Hematopoietic multipotent progenitor cell (in vitro differentiated cells): ENCODE results near the gene LLGL2. TPM values are rescaled to one million over a fixed set of nuclear protein-coding genes. Genes with fewer than 3 reads are reported as not detected.

Experiments
- DNase-seq, 3 donors: peaks; one replicate each; pipeline ENCODE4 v3.0.0-alpha.2; 2011 to 2015; ENCODE audit warnings: low read depth in 2 of 3, low spot score in 2 of 3
- total RNA-seq: library from RNA; depleted of rRNA; stranded (reverse); fragments of >200 nt; gene quantifications from one replicate; pipeline ENCODE4 v1.2.3, GENCODE V29; 2012

The LLGL2 gene
- total RNA-seq, 1 donor: 42.5 TPM

DNA sequence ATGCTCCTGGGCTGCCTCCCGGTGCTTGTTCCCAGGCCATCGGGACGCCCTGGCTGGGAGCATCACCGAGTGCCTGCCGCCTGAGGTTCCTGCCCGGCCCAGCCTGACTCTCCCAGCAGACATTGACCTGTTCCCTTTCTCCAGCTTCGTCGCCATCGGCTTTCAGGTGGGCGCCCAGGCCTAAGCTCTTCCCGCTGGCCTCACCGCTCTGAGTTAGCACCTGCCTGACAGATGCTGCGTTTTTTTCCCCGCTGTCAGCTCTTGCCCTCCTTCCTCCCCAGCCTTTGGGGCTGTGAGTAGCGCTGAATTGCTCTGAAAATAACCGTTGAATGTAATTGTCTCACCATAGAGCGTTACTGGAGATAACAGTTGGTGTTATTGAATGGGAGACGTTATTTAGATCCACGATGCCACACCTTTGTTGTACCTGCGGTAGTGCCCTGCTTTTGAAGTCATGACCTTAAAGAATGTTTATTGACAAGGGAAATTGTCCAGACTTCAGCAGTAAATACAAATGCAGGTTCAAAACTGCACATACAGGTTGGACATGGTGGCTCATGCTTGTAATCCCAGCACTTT lies 86.4 kb downstream of the LLGL2 start:
- DNase-seq: no peak

DNA sequence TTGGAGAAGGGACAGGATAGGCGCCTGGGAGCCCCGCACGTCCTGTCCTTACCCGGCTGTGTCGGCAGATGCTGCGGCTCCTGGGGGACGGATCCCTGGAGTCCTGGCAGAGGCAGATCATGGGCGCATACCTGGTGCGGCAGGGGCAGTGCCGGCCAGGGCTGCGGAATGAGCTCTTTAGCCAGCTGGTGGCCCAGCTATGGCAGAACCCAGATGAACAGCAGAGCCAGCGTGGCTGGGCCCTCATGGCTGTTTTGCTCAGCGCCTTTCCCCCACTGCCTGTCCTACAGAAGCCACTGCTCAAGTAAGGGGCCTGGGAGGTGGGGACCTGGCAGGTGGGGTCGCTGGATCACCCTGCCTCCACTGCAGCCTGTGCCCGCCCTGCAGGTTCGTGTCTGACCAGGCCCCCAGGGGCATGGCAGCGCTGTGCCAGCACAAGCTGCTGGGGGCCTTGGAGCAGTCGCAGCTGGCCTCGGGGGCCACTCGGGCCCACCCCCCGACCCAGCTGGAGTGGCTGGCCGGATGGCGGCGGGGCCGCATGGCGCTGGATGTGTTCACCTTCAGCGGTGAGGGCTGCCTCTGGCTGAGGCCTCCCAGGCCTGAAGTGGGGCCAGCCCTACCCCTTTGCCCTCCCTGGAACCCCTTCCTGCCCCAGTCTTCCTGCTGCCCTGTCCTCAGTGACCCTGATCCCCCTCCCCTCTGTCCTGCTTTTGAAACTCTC lies 87.6 kb downstream of the LLGL2 start:
- DNase-seq: no peak

DNA sequence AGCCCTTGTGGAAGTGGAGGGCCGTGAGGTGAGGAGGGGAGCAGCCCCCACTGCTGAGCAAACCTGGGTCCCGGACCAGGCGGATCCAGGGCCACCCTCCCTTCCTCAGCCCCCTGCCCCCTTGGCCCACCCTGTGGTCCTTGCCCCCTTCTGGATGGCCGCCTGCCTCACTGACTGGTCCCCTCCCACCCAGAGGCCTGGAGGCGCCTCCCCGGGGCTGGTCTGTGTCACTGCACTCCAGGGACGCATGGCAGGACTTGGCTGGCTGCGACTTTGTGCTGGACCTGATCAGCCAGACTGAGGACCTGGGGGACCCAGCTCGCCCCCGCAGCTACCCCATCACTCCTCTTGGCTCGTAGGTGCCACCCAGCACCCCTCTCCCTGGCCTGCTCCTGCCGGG lies 88.5 kb downstream of the LLGL2 start:
- DNase-seq: no peak

DNA sequence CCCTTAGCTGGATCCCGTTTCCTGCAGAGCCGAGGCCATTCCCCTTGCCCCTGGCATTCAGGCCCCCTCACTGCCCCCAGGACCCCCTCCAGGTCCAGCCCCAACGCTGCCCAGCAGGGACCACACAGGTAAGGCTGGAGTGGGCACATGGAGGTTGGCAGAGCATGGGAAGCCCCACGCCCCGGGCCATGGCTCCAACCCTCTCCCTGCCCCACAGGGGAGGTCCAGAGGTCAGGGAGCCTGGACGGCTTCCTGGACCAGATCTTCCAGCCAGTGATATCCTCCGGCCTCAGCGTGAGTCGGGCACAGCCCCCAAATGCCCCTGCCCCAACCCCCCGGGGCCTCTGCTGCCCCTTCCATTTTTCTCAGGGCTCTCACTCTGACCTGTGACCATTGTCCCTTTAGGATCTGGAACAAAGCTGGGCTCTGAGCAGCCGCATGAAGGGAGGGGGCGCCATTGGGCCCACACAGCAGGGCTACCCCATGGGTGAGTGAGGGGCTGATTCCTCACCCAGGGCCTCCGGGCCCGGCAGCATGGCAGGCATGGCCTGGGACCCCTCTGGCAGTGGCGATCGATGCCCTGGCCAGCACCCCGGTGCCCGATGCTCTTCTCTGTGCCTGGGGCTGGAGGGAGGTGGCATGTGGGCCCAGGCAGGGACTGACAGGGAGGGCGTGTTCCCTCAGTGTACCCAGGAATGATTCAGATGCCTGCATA lies 89.2 kb downstream of the LLGL2 start:
- no peak for DNase-seq

DNA sequence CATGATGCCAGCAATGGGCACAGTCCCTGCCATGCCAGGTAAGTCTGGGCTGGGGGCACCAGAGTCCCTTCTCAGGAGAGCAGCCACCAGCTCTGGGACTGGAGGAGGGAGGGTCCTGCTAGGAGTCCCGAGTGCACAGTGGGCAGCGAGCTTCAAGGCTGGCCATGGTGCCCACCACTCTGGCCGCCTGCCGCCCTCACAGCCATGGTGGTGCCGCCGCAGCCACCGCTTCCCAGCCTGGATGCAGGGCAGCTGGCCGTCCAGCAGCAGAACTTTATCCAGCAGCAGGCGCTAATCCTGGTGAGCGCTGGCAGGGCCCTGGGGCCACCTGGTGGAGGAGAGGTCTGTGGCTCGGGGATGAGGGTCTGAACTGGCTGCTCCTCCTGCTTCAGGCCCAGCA lies 89.8 kb downstream of the LLGL2 start:
- no peak for DNase-seq

DNA sequence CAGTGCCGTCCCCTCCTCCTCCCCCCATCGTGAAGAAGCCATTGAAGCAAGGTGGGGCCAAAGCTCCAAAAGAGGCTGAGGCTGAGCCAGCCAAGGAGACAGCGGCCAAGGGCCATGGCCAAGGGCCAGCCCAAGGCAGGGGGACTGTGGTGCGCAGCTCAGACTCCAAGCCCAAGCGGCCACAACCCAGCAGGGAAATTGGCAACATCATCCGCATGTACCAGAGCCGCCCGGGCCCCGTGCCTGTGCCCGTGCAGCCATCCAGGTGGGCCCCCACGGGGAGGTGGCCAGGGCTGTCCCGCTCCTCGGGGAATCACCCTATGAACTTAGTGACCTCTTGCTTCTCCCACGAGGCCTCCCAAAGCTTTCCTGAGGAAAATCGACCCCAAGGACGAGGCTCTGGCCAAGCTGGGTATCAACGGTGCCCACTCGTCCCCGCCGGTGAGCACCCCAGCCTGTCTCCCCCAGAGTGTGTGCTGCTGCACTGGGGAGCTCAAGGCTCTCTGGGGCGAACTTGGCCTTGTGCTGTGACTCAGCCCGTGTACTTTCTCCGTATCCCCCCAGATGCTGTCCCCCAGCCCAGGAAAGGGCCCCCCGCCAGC lies 91.1 kb downstream of the LLGL2 start:
- DNase-seq: no peak

DNA sequence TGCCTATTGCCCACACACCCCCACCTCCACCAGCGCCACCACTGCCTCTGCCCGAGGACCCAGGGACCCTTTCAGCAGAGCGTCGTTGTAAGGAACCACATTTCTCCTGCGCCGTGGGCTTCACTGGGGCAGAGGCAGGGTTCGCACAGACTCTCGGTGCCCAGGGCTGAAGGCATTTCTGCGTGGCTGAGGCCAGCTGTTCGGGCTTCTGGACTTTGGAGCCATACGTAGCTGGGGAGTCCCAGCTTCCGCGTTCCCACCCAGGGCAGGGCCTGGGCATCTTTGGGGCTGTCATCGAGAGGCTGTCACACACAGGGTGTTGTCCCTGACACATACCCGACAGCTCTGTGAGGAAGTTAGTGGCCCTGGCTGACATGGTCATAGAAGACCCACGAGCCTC lies 91.7 kb downstream of the LLGL2 start:
- no peak for DNase-seq

DNA sequence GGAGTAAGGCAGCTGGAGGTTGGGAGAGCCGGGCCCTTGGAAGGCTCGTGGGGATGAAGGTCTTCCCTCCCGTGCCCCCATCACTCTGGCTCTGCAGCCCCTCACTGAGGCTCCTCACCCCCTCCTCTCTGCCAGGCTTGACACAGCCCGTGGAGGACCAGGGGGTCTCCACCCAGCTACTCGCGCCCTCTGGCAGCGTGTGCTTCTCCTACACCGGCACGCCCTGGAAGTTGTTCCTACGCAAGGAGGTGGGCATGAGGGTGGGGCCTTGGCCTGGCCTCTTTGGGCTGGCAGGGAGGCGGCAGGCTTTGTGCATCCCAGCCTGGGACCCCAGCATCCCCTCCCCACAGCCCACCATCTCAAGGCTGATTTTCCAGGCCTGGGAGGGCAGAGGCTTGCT lies 92.2 kb downstream of the LLGL2 start:
- DNase-seq: no peak

DNA sequence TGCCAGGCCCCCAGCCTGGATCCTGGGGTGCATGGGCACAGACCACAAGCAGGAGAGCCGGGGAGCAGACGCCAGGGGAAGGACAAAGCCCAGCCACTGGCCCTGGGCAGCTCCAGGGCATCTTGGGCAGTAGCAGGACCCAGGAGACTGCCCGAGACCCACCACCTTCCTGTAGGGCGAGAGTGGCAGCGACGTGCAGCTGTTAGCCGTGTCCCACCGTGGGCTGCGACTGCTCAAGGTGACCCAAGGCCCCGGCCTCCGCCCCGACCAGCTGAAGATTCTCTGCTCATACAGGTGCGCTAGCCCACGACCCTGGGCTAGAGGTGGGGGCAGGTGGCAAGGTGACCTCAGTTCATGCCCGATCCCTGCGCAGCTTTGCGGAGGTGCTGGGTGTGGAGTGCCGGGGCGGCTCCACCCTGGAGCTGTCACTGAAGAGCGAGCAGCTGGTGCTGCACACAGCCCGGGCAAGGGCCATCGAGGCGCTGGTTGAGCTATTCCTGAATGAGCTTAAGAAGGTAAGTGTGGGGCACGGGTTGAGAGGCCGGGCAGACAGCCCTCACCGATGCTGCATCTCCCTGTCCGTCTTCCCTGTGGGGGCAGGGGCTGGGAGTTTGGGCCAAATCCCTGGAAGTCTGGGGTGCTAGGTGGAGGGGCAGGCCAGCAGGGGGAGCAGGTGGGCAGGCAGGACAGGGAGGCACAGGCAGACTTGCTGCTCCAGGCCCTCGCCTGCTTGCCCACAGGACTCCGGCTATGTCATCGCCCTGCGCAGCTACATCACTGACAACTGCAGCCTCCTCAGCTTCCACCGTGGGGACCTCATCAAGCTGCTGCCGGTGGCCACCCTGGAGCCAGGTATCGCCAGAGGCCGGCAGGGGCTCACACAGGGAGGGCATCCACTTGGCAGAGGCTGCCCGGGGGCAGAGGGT lies 94.3 kb downstream of the LLGL2 start:
- DNase-seq: peak in 1 of 3 donors; percentile 19

DNA sequence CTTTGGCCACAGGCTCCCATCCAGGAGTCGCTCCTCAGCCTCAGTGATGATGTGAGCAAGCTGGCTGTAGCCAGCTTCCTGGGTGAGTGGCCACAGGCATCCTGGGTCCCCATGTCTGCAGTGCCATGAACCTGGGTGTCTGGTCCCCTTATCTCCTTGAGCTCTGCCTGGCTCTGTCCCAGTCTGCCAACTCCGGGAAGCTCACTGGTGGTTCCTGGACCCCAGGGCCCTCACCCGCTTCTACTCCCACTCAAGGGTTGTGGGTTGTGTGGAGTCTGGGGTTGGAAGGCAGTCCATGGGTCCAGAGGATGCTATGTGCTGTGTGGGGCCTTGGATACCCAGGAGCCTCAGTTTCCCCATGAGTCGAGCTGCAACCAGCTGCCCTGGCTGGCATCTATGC lies 96.0 kb downstream of the LLGL2 start:
- no peak for DNase-seq

DNA sequence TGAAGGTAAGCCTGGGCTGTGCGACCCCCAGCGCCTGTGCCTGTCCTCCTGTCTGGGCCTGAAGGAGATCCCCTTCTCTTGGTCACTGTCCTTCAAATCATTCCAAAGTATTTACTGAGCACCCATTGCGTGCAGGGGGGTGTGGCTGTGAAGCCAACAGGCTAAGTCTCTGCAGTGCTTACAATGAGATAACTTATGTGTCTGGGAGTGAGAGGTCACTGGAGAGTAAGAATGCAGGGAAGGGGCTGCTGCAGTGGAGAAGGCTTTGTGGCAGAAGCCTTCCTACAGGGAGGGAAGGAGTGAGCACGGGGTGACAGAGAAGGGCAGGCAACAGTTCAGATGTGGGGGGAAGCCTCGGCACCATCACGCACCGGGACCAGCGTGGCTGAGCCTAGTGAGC lies 96.6 kb downstream of the LLGL2 start:
- no peak for DNase-seq

DNA sequence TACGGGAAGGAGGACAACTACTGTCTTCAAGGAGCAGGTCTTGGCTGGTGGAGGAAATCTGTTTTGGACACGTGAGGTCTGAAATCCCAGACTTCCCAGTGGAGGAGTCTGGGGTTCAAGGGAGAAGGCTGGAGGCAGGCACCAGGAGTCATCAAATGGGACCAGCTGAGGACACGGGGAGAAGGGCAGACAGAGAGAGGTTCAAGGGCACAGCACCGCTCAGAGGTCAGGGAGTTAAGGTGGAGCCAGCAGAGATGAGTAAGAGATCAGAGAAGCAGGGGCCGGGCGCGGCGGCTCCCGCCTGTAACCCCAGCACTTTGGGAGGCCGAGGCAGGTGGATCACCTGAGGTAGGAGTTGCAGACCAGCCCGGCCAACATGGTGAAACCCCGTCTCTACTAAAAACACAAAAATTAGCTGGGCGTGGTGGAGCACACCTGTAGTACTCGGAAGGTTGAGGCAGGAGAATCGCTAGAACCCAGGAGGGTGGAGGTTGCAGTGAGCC lies 97.3 kb downstream of the LLGL2 start:
- no peak for DNase-seq

DNA sequence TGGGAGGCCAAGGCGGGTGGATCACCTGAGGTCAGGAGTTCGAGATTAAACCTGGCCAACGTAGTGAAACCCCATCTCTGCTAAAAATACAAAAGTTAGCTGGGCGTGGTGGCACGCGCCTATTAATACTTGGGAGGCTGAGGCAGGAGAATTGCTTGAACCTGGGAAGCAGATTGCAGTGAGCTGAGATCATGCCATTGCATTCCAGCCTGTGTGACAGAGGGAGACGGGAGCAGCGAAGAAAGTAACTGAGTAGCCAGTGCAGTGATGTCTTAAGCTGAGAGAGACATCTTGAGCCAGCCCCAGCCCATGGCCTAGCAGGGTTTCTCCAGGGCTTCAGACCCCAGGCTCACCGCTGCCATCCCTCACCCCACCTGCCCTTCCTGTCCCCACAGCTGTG lies 97.9 kb downstream of the LLGL2 start:
- no peak for DNase-seq

DNA sequence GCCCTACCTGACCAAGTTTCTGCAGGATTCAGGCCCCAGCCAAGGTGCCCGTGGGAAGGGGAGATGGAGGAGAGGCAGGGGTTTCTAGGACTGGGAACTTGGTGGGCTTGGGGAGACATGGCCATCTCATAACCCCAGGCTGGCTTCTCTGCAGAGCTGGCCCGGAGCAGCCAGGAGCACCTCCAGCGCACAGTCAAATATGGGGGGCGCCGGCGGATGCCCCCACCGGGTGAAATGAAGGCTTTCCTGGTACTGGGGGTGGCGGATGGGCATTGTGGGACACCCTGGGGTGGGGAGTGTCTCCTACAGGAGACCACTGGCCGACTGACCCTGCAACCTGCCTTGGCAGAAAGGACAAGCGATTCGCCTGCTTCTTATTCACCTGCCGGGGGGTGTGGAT lies 98.5 kb downstream of the LLGL2 start:
- no peak for DNase-seq

Other genes starting within 250 kb of the LLGL2 start
- 28.8 TPM for gene SLC25A19, start 236.3 kb upstream of the LLGL2 start, total RNA-seq
- gene GRB2, start 120.0 kb upstream of the LLGL2 start, total RNA-seq: 88.3 TPM
- 156 TPM for gene TMEM94, start 69.1 kb upstream of the LLGL2 start, total RNA-seq
- 14.8 TPM for gene CASKIN2, start 10.2 kb upstream of the LLGL2 start, total RNA-seq
- gene TSEN54, start 9.2 kb upstream of the LLGL2 start, total RNA-seq: 30.2 TPM
- 352 TPM for gene MYO15B, start 62.1 kb downstream of the LLGL2 start, total RNA-seq
- 3.0 TPM for gene SMIM5, start 107.7 kb downstream of the LLGL2 start, total RNA-seq
- gene RECQL5, start 141.5 kb downstream of the LLGL2 start, total RNA-seq: 56.6 TPM
- gene SAP30BP, start 141.6 kb downstream of the LLGL2 start, total RNA-seq: 69.2 TPM
- 11.3 TPM for gene ITGB4, start 195.8 kb downstream of the LLGL2 start, total RNA-seq
- gene GALK1, start 239.5 kb downstream of the LLGL2 start, total RNA-seq: 57.1 TPM